IMR-90 (cell line): ENCODE data around the gene CCDC184. TPM values are rescaled to one million over a fixed set of nuclear protein-coding genes. Genes with fewer than 3 reads are reported as not detected.

Experiments
- ATAC-seq: fragments of 200-7000 bp; cut with Tn5 transposase; 2 replicates; pipeline ENCODE4 v1.9.1; 2020; ENCODE audit warnings: low read depth, mild to moderate bottlenecking, moderate library complexity
- BruUV-seq: library from RNA; stranded (reverse); fragments of 400-500 nt; replicated peaks from 2 replicates; lab custom pipeline; 2021; lab: Mats Ljungman, UMichigan
- CTCF ChIA-PET: fragments of 300-600 bp; formaldehyde crosslinking; extraction: SDS; loops from one replicate; lab custom pipeline; 2021; ENCODE audit warnings: antibody characterized with exemption; lab: Yijun Ruan, JAX
- POLR2A ChIA-PET: fragments of 300-600 bp; sonication (Branson Sonifier 250); formaldehyde crosslinking; loops from one replicate; lab custom pipeline; 2022; ENCODE audit warnings: antibody characterized with exemption; ENCODE audit not compliant: unreplicated experiment; lab: Charles Lee
- DNase-seq: peaks from one replicate; pipeline ENCODE4 v3.0.0; 2013
- H2AFZ ChIP-seq: replicated peaks from 2 replicates; pipeline ENCODE3; 2013; ENCODE audit warnings: low read length, mild to moderate bottlenecking; ENCODE audit not compliant: poor library complexity
- H2AK5ac ChIP-seq: 2 replicates; pipeline ENCODE4 v1.6.1; 2013; ENCODE audit warnings: low read depth, low read length, inconsistent platforms
- H2AK9ac ChIP-seq: replicated peaks from 2 replicates; pipeline ENCODE3; 2013; ENCODE audit warnings: mild to moderate bottlenecking, low read depth, low read length, moderate library complexity; ENCODE audit not compliant: poor library complexity
- H2BK120ac ChIP-seq: 2 replicates; pipeline ENCODE4 v1.6.1; 2013; ENCODE audit warnings: low read depth, low read length, inconsistent platforms
- H2BK15ac ChIP-seq: 3 replicates; pipeline ENCODE4 v1.6.1; 2013; ENCODE audit warnings: low read depth, low read length, inconsistent platforms
- H2BK20ac ChIP-seq: 2 replicates; pipeline ENCODE4 v1.6.1; 2013; ENCODE audit warnings: low read depth, mild to moderate bottlenecking, inconsistent platforms, low read length, moderate library complexity
- H2BK5ac ChIP-seq: 2 replicates; pipeline ENCODE4 v1.6.1; 2013; ENCODE audit warnings: mild to moderate bottlenecking, low read depth, low read length, inconsistent platforms; ENCODE audit not compliant: poor library complexity, severe bottlenecking
- H3K14ac ChIP-seq: replicated peaks from 2 replicates; pipeline ENCODE4 v1.6.1; 2013; ENCODE audit warnings: low read depth, low read length, inconsistent platforms
- H3K18ac ChIP-seq: 2 replicates; pipeline ENCODE4 v1.6.1; 2013; ENCODE audit warnings: low read depth, low read length, control low read depth
- H3K23ac ChIP-seq: 2 replicates; pipeline ENCODE4 v1.6.1; 2013; ENCODE audit warnings: low read depth, low read length, inconsistent platforms
- H3K27ac ChIP-seq: 2 replicates; pipeline ENCODE4 v1.5.1; 2013; ENCODE audit warnings: mild to moderate bottlenecking, control low read depth, low read length; ENCODE audit not compliant: insufficient read depth
- H3K27me3 ChIP-seq: 2 replicates; pipeline ENCODE4 v1.6.1; 2013; ENCODE audit warnings: low read length; ENCODE audit not compliant: control insufficient read depth, insufficient read depth
- H3K36me3 ChIP-seq: 2 replicates; pipeline ENCODE4 v1.6.1; 2013; ENCODE audit warnings: low read length, mixed read lengths; ENCODE audit not compliant: control insufficient read depth, insufficient read depth
- H3K4ac ChIP-seq: 2 replicates; pipeline ENCODE4 v1.6.1; 2013; ENCODE audit warnings: low read depth, low read length, inconsistent platforms
- H3K4me1 ChIP-seq: 2 replicates; pipeline ENCODE4 v1.6.1; 2013; ENCODE audit warnings: low read length, mixed read lengths; ENCODE audit not compliant: control insufficient read depth, insufficient read depth
- H3K4me2 ChIP-seq: 2 replicates; pipeline ENCODE4 v1.6.1; 2013; ENCODE audit warnings: low read depth, mild to moderate bottlenecking, control low read depth, low read length, moderate library complexity
- H3K4me3 ChIP-seq: 2 replicates; pipeline ENCODE4 v1.5.1; 2013; ENCODE audit warnings: low read depth, mild to moderate bottlenecking, control low read depth, low read length, moderate library complexity; ENCODE audit not compliant: insufficient read depth
- H3K56ac ChIP-seq: 2 replicates; pipeline ENCODE4 v1.6.1; 2013; ENCODE audit warnings: low read length, inconsistent platforms; ENCODE audit not compliant: insufficient read depth; ENCODE audit errors: extremely low read depth
- H3K79me1 ChIP-seq, 2 experiments: 2 replicates each; pipeline ENCODE4 v1.6.1; 2013; ENCODE audit warnings: low read length in 2 of 2, inconsistent platforms in 1 of 2, low read depth in 1 of 2
- H3K9ac ChIP-seq: 2 replicates; pipeline ENCODE4 v1.6.1; 2013; ENCODE audit warnings: low read depth, low read length, control low read depth
- H3K9me1 ChIP-seq: 2 replicates; pipeline ENCODE4 v1.6.1; 2013; ENCODE audit warnings: low read length, inconsistent platforms; ENCODE audit not compliant: insufficient read depth
- H3K9me3 ChIP-seq: 2 replicates; pipeline ENCODE4 v1.6.1; 2013; ENCODE audit warnings: low read length; ENCODE audit not compliant: control insufficient read depth, insufficient read depth
- H4K20me1 ChIP-seq: 2 replicates; pipeline ENCODE4 v1.6.1; 2013; ENCODE audit warnings: low read length, inconsistent platforms; ENCODE audit not compliant: insufficient read depth
- H4K5ac ChIP-seq: 2 replicates; pipeline ENCODE4 v1.6.1; 2013; ENCODE audit warnings: mild to moderate bottlenecking, low read depth, low read length, control low read depth
- H4K8ac ChIP-seq, 2 experiments: 2 replicates each; pipeline ENCODE4 v1.6.1; 2013; ENCODE audit warnings: low read depth in 2 of 2, low read length in 2 of 2, control low read depth in 1 of 2, inconsistent platforms in 1 of 2
- H4K91ac ChIP-seq: 2 replicates; pipeline ENCODE4 v1.6.1; 2013; ENCODE audit warnings: low read depth, low read length, inconsistent platforms; ENCODE audit not compliant: insufficient read depth
- BHLHE40 ChIP-seq: fragments of 150-350 bp; IDR thresholded peaks from 2 replicates; pipeline ENCODE4 v1.6.1; 2016; ENCODE audit warnings: mild to moderate bottlenecking, low read depth, low read length
- CHD1 ChIP-seq: IDR thresholded peaks from 2 replicates; pipeline ENCODE4 v1.6.1; 2012; ENCODE audit warnings: low read depth, low read length, improper control_type of control experiment
- CTCF ChIP-seq: conservative IDR thresholded peaks from 2 replicates; pipeline ENCODE4 v1.5.1; 2012; ENCODE audit warnings: mild to moderate bottlenecking, low read depth, low read length, improper control_type of control experiment
- FOS ChIP-seq: fragments of 150-350 bp; IDR thresholded peaks from 2 replicates; pipeline ENCODE4 v1.6.1; 2016; ENCODE audit warnings: low read depth, low read length
- MAFK ChIP-seq: IDR thresholded peaks from 2 replicates; pipeline ENCODE4 v1.6.1; 2012; ENCODE audit warnings: low read depth, low read length, improper control_type of control experiment
- MAZ ChIP-seq: IDR thresholded peaks from 2 replicates; pipeline ENCODE4 v1.6.1; 2012; ENCODE audit warnings: low read depth, mild to moderate bottlenecking, low read length, improper control_type of control experiment, moderate library complexity, borderline replicate concordance
- MXI1 ChIP-seq: IDR thresholded peaks from 2 replicates; pipeline ENCODE4 v1.6.1; 2012; ENCODE audit warnings: low read depth, mild to moderate bottlenecking, low read length, moderate library complexity, borderline replicate concordance
- RAD21 ChIP-seq: IDR thresholded peaks from 2 replicates; pipeline ENCODE4 v1.6.1; 2012; ENCODE audit warnings: low read length, improper control_type of control experiment
- RCOR1 ChIP-seq: IDR thresholded peaks from 2 replicates; pipeline ENCODE4 v1.6.1; 2012; ENCODE audit warnings: mild to moderate bottlenecking, low read length, improper control_type of control experiment; ENCODE audit not compliant: insufficient replicate concordance
- USF2 ChIP-seq: fragments of 150-350 bp; IDR thresholded peaks from 2 replicates; pipeline ENCODE4 v1.6.1; 2017; ENCODE audit warnings: mild to moderate bottlenecking, antibody characterized with exemption, low read length, low read depth
- WGBS, 2 experiments: methylation state at CpG; one replicate each; pipeline versions ENCODE4 v1.1.5 to v1.1.7; 2013; ENCODE audit warnings: missing lambda C conversion rate in 2 of 2; ENCODE audit not compliant: insufficient read length in 1 of 2; ENCODE audit errors: extremely low coverage in 2 of 2; 5-methylcytosine and 5-hydroxymethylcytosine counted together
- dilution Hi-C: fragments of 300-500 bp; cut with HindIII; formaldehyde crosslinking; loops from one replicate; pipeline ENCODE4 v1.14.3; 2018; ENCODE audit warnings: low sequenced_read_pairs; ENCODE audit not compliant: unreplicated experiment
- in situ Hi-C: fragments of 300-500 bp; cut with MboI; formaldehyde crosslinking; loops from 3 replicates; pipeline ENCODE4 v1.14.3; 2019; ENCODE audit warnings: low sequenced_read_pairs, inconsistent platforms, mixed read lengths
- intact Hi-C: fragments of 100-400 bp; cut with micrococcal nuclease; formaldehyde crosslinking; loops from 2 replicates; pipeline ENCODE4 v1.10.0; 2022
- polyA plus RNA-seq, 3 experiments: library from polyadenylated mRNA; depleted of rRNA; stranded (reverse); fragments of >200 nt; gene quantifications; 2 replicates each; pipeline ENCODE4 v1.2.3, GENCODE V29; 2012; ENCODE audit warnings: low replicate concordance in 1 of 3
- total RNA-seq: library from RNA; depleted of rRNA; stranded (reverse); fragments of >200 nt; gene quantifications from 2 replicates; pipeline ENCODE4 v1.2.3, GENCODE V29; 2012

Gene CCDC184
- total and polyA plus RNA-seq, 2 of the 4 experiments (the other 2 are of a cell fraction): 0.18 to 0.22 TPM

GRCh38 chr12:48142818-48143674 is 40.4 kb upstream of the CCDC184 start:
- POLR2A ChIA-PET: no interaction called here
- ATAC-seq (peak; percentile 35), DNase-seq (no peak)
- Histone ChIP-seq H3K23ac (no peak overlapping the region), H3K9me1 (no peaks in the 10 kb centered on the region; the same call in 1 of the 2 replicates), H3K4ac (no peak overlapping the region), H2BK20ac (no peak overlapping the region), H3K4me3 (no peak overlapping the region), H2BK5ac (no peak overlapping the region), H2AK5ac (no peak overlapping the region), H4K20me1 (no peaks in the 10 kb centered on the region), H3K4me2 (no peak overlapping the region), H4K8ac (no peak overlapping the region), H3K9me3 (no peaks in the 10 kb centered on the region), H3K27me3 (no peaks in the 10 kb centered on the region), H3K14ac (no peak overlapping the region), H2AFZ (no peak overlapping the region), H2AK9ac (no peak overlapping the region), H3K79me1 (no peaks in the 10 kb centered on the region), H4K91ac (no peak overlapping the region), H3K9ac (no peak overlapping the region), H3K27ac (no peak overlapping the region), H2BK15ac (no peak overlapping the region), H3K4me1 (no peaks in the 10 kb centered on the region; the same call in 1 of the 2 replicates), H3K36me3 (peaks cover 50% of the 10 kb centered on the region), H4K5ac (no peak overlapping the region), H3K56ac (no peak overlapping the region), H3K18ac (no peak overlapping the region), H2BK120ac (no peak overlapping the region)
- dilution Hi-C loops: no loop called here
- CTCF ChIA-PET: no interaction called here
- TF ChIP-seq MAFK (no peak), BHLHE40 (no peak), RAD21 (no peak), RCOR1 (no peak), MAZ (no peak), USF2 (no peak), MXI1 (no peak), CTCF (no peak), FOS (no peak), CHD1 (no peak)
- in situ Hi-C loops: loop anchor here (10.0 kb wide), 1 partner anchor 418 kb away; the partner anchor contains the start of gene ENDOU
- 100% methylated on average over 2 of the region's 7 CpGs; no CpG with 5 or more reads in 1 of the 2 experiments for WGBS, 2 experiments
- intact Hi-C loops: no loop called here
- BruUV-seq: no TSS peak
